Keratinocyte (primary cell): ENCODE data around the gene RER1.

Source experiments
- CTCF ChIP-seq, 3 experiments: IDR thresholded peaks in 1 of 3; conservative IDR thresholded peaks in 1 of 3; optimal IDR thresholded peaks in 1 of 3; 2 replicates in 2 of 3; 3 replicates in 1 of 3; pipeline versions ENCODE3 to v1.5.1; 2011; ENCODE audit warnings: low read length in 3 of 3, mild to moderate bottlenecking in 3 of 3, moderate library complexity in 2 of 3, control low read depth in 1 of 3, inconsistent platforms in 1 of 3; ENCODE audit not compliant: insufficient read depth in 2 of 3; ENCODE audit errors: extremely low read depth in 1 of 3
- EZH2 ChIP-seq: IDR thresholded peaks from one replicate; pipeline ENCODE4 v1.6.1; 2012; ENCODE audit warnings: inconsistent platforms, mild to moderate bottlenecking, low read length, moderate library complexity

- no peak for TF ChIP-seq CTCF (optimal IDR thresholded peaks at IDR 0.05 in 1 of 3, IDR thresholded peaks at IDR 0.05 in 1 of 3, conservative IDR thresholded peaks at IDR 0.05 in 1 of 3; ENCODE audit: extremely low read depth in 1 of 3, insufficient read depth in 2 of 3, low read length in 3 of 3)
- TF ChIP-seq EZH2, result no peak
Measured at GRCh38 chr1:2345297-2346075, 46.2 kb upstream of the RER1 start.
